HCT116 (cell line): ENCODE data around the gene FBXO5. TPM values are rescaled to one million over a fixed set of nuclear protein-coding genes. Genes with fewer than 3 reads are reported as not detected.

Source experiments
- ATAC-seq: fragments of 200-7000 bp; cut with Tn5 transposase; 2 replicates; pipeline ENCODE4 v1.9.1; 2020; ENCODE audit warnings: mild to moderate bottlenecking, moderate library complexity
- BruUV-seq: library from RNA; stranded (reverse); fragments of 400-500 nt; replicated peaks from 2 replicates; lab custom pipeline; 2021; lab: Mats Ljungman, UMichigan
- CTCF ChIA-PET: fragments of 300-600 bp; sonication (Branson Sonifier 250); formaldehyde crosslinking; loops from one replicate; lab custom pipeline; 2021; ENCODE audit warnings: antibody characterized with exemption; lab: Charles Lee
- POLR2A ChIA-PET: fragments of 300-600, 350-600 bp; sonication (Branson Sonifier 250); formaldehyde crosslinking; loops from one replicate; lab custom pipeline; 2021; ENCODE audit warnings: antibody characterized with exemption; lab: Charles Lee
- RAD21 ChIA-PET, 2 experiments: fragments of 300-600 bp; sonication (Branson Sonifier 250); formaldehyde crosslinking; loops; one replicate each; lab custom pipeline; 2023; ENCODE audit warnings: low total read pairs in 2 of 2; ENCODE audit not compliant: uncharacterized antibody in 2 of 2, unreplicated experiment in 2 of 2, low non-redundant PET in 1 of 2; lab: Charles Lee
- DNase-seq: peaks from one replicate; pipeline ENCODE4 v3.0.0-alpha.2; 2010; ENCODE audit warnings: low read depth, low spot score
- H2AFZ ChIP-seq: fragments of 200-600 bp; shearing (Covaris generic), sonication (generic); 2 replicates; pipeline ENCODE4 v1.6.1; 2017; ENCODE audit warnings: low read depth, mixed run types, mixed read lengths, antibody characterized with exemption, low read length; ENCODE audit not compliant: poor library complexity, severe bottlenecking
- H3K27ac ChIP-seq: 2 replicates; pipeline ENCODE4 v1.5.1; 2012; ENCODE audit warnings: low read depth, low read length
- H3K27me3 ChIP-seq: fragments of 200-600 bp; sonication (generic); 2 replicates; pipeline ENCODE4 v1.6.1; 2016; ENCODE audit warnings: mixed run types, low read length, mixed read lengths; ENCODE audit not compliant: insufficient read depth
- H3K36me3 ChIP-seq, 2 experiments: fragments of 200-500 bp in 1 of 2; fragments of 200-600 bp in 1 of 2; sonication (Bioruptor generic) in 1 of 2; sonication (generic) in 1 of 2; 2 replicates each; pipeline versions ENCODE4 v1.5.1 to v1.6.1; 2014 to 2016; ENCODE audit warnings: low read length in 2 of 2, inconsistent platforms in 1 of 2, mixed read lengths in 1 of 2, mixed run types in 1 of 2; ENCODE audit not compliant: insufficient read depth in 2 of 2, control insufficient read depth in 1 of 2
- H3K4me1 ChIP-seq, 2 experiments: fragments of 200-600 bp in 1 of 2; sonication (generic) in 1 of 2; 2 replicates each; pipeline versions ENCODE4 v1.5.1 to v1.6.1; 2012 to 2017; ENCODE audit warnings: low read length in 2 of 2, inconsistent platforms in 1 of 2, mild to moderate bottlenecking in 1 of 2, mixed read lengths in 1 of 2, mixed run types in 1 of 2, moderate library complexity in 1 of 2; ENCODE audit not compliant: insufficient read depth in 2 of 2, control insufficient read depth in 1 of 2
- H3K4me2 ChIP-seq: fragments of 200-600 bp; sonication (generic); 2 replicates; pipeline ENCODE4 v1.6.1; 2017; ENCODE audit warnings: mixed run types, low read length, mixed read lengths
- H3K4me3 ChIP-seq, 2 experiments: fragments of 200-600 bp in 1 of 2; sonication (generic) in 1 of 2; replicated peaks in 1 of 2; 2 replicates each; pipeline ENCODE4 v1.5.1; 2011 to 2016; ENCODE audit warnings: low read length in 2 of 2, control low read depth in 1 of 2, low read depth in 1 of 2, mild to moderate bottlenecking in 1 of 2, mixed read lengths in 1 of 2, mixed run types in 1 of 2
- H3K79me2 ChIP-seq: fragments of 200-600 bp; sonication (generic); 2 replicates; pipeline ENCODE4 v1.6.1; 2017; ENCODE audit warnings: mild to moderate bottlenecking, mixed run types, low read length, moderate library complexity, mixed read lengths; ENCODE audit not compliant: insufficient read depth
- H3K9ac ChIP-seq: fragments of 200-600 bp; sonication (generic); 2 replicates; pipeline ENCODE4 v1.6.1; 2016; ENCODE audit warnings: low read length, mixed read lengths
- H3K9me2 ChIP-seq: fragments of 200-600 bp; sonication (generic), shearing (Covaris generic); 2 replicates; pipeline ENCODE4 v1.6.1; 2017; ENCODE audit warnings: mixed run types, mild to moderate bottlenecking, moderate library complexity; ENCODE audit not compliant: insufficient read depth
- H3K9me3 ChIP-seq, 2 experiments: fragments of 200-500 bp in 1 of 2; fragments of 200-600 bp in 1 of 2; sonication (Bioruptor generic) in 1 of 2; sonication (generic) in 1 of 2; 2 replicates each; pipeline ENCODE4 v1.6.1; 2014 to 2017; ENCODE audit warnings: low read length in 2 of 2, mixed read lengths in 2 of 2, inconsistent platforms in 1 of 2, low read depth in 1 of 2, mild to moderate bottlenecking in 1 of 2, mixed run types in 1 of 2, moderate library complexity in 1 of 2; ENCODE audit not compliant: control insufficient read depth in 1 of 2, insufficient read depth in 1 of 2
- H4K20me1 ChIP-seq: fragments of 200-600 bp; sonication (generic), shearing (Covaris generic); 2 replicates; pipeline ENCODE4 v1.6.1; 2017; ENCODE audit warnings: mixed run types, mild to moderate bottlenecking, moderate library complexity; ENCODE audit not compliant: insufficient read depth
- ATF3 ChIP-seq: IDR thresholded peaks from 2 replicates; pipeline ENCODE4 v1.6.1; 2012
- EGR1 ChIP-seq: IDR thresholded peaks from 2 replicates; pipeline ENCODE4 v1.6.1; 2012; ENCODE audit warnings: low read depth
- EZH2phosphoT487 ChIP-seq: fragments of 200-600 bp; IDR thresholded peaks from 2 replicates; pipeline ENCODE4 v1.6.1; 2018; ENCODE audit warnings: antibody characterized with exemption, borderline replicate concordance
- JUND ChIP-seq: IDR thresholded peaks from 2 replicates; pipeline ENCODE4 v1.6.1; 2012
- POLR2A ChIP-seq: IDR thresholded peaks from 2 replicates; pipeline ENCODE4 v1.7.0; 2011; ENCODE audit warnings: borderline replicate concordance; ENCODE audit not compliant: insufficient read depth, insufficient read length; ENCODE audit errors: extremely low read depth
- POLR2AphosphoS5 ChIP-seq: IDR thresholded peaks from 2 replicates; pipeline ENCODE4 v1.6.1; 2011; ENCODE audit warnings: mild to moderate bottlenecking, low read depth, low read length, moderate library complexity
- SRF ChIP-seq: IDR thresholded peaks from 2 replicates; pipeline ENCODE4 v1.6.1; 2012; ENCODE audit warnings: low read depth
- intact Hi-C: fragments of 100-400 bp; cut with micrococcal nuclease; formaldehyde crosslinking; loops from 2 replicates; pipeline ENCODE4 v1.10.0; 2022
- total RNA-seq: library from RNA; stranded (reverse); gene quantifications from one replicate; pipeline ENCODE4 v1.2.1, GENCODE V29; 2021; ENCODE audit not compliant: unreplicated experiment
- TF ChIP-seq, protein P1 (sequence below): IDR thresholded peaks from 2 replicates; pipeline ENCODE4 v1.6.1; 2011; ENCODE audit warnings: mild to moderate bottlenecking, low read length, moderate library complexity; ENCODE audit not compliant: insufficient replicate concordance; ENCODE audit errors: extremely low read depth

The FBXO5 gene
- total RNA-seq, 1 experiment from 2014 or later, result 38.9 TPM

DNA sequence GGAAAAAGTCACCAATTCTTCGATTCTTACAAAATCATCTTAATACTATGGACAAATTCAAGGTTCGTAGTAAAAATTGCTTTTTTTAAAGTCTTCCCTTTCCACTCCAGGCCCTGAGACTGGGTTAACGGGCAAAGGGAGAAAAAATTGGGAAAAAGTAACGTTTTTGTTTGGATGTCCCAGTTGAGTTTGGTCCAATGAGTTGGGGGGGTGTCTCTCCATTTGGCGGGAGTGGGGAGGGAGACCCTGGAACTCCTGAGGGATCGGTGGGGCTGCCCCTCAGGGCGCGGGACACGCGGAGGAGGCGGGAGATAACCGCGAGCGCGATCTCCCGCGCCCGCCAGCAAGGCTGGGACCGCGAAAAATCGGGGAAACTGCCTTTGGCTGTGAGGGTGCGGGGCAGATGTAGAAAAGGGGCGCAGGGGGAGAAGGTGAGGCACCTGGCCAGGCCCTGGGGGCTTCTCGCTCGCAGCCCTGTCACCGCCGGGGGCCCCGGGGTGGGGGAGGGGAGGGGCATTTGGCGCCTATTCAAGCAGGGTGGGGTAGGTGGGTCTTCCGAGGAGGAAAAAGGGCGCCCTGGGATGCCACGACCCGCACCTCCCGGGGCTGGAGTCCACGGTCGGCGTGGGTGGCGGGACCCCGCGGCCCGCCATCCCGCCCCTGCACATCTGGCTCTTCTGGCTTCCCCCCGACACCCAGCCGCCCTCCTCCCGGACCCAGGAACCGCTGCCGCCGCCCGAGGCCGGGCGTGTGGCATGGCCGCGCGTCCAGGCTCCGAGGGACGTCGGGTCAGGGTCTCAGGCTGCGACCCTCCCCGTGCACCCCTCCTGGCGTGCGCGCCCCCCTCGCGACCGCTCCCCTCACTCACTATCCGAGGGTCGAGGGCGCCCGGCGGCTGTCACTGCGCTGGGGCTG, 595 bp downstream of the FBXO5 start:
- intact Hi-C loops, result no loop called here
- peak; percentile 6; the same call in 1 of the 2 replicates for ATAC-seq
- peak overlapping the region; percentile 99 for H3K9ac ChIP-seq
- no TSS peak for BruUV-seq
- DNase-seq, result no peak
- H3K4me2 ChIP-seq, result peak overlapping the region; percentile 91
- peak overlapping the region; percentile 93 to 94 for H3K4me3 ChIP-seq
- TF ChIP-seq POLR2A, result peak; percentile 19
- TF ChIP-seq SRF, result no peak
- TF ChIP-seq EZH2phosphoT487, result no peak
- TF ChIP-seq EGR1, result no peak
- no peak for TF ChIP-seq ATF3
- 0 out of 2 replicates have a peak, but pooled peaks have one; percentile 20 for TF ChIP-seq POLR2AphosphoS5
- TF ChIP-seq, protein P1, sequence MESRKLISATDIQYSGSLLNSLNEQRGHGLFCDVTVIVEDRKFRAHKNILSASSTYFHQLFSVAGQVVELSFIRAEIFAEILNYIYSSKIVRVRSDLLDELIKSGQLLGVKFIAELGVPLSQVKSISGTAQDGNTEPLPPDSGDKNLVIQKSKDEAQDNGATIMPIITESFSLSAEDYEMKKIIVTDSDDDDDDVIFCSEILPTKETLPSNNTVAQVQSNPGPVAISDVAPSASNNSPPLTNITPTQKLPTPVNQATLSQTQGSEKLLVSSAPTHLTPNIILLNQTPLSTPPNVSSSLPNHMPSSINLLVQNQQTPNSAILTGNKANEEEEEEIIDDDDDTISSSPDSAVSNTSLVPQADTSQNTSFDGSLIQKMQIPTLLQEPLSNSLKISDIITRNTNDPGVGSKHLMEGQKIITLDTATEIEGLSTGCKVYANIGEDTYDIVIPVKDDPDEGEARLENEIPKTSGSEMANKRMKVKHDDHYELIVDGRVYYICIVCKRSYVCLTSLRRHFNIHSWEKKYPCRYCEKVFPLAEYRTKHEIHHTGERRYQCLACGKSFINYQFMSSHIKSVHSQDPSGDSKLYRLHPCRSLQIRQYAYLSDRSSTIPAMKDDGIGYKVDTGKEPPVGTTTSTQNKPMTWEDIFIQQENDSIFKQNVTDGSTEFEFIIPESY, result no peak
- no peak for TF ChIP-seq JUND
- H3K9me3 ChIP-seq, result no peaks in the 10 kb centered on the region
- H2AFZ ChIP-seq, result no peak overlapping the region
- H3K27ac ChIP-seq, result peak overlapping the region; percentile 87
- RAD21 ChIA-PET, result no interaction called here
- POLR2A ChIA-PET, result interaction anchor here (0.6 to 1.9 kb wide), 9 partner anchors 9 to 255 kb away, joined by 3 to 6 read pairs (median 3); partner anchors contain the start of gene MTRF1L
- no peaks in the 10 kb centered on the region for H3K9me2 ChIP-seq
- H3K79me2 ChIP-seq, result peaks cover 93% of the 10 kb centered on the region
- peaks cover 5% of the 10 kb centered on the region; the same call in 1 of the 2 replicates for H4K20me1 ChIP-seq
- peaks cover 4 to 33% of the 10 kb centered on the region in 2 experiments; a peak in 2 of 4 replicates for H3K36me3 ChIP-seq
- CTCF ChIA-PET, result interaction anchor here (1.0 kb wide), 1 partner anchor 9 kb away, joined by 4 read pairs; no protein-coding TSS in a partner anchor
- H3K4me1 ChIP-seq, result peaks cover 8 to 28% of the 10 kb centered on the region in 2 experiments; a peak in 3 of 4 replicates
- H3K27me3 ChIP-seq, result no peaks in the 10 kb centered on the region
